ENCODE measurements around the gene MKLN1.

DNA sequence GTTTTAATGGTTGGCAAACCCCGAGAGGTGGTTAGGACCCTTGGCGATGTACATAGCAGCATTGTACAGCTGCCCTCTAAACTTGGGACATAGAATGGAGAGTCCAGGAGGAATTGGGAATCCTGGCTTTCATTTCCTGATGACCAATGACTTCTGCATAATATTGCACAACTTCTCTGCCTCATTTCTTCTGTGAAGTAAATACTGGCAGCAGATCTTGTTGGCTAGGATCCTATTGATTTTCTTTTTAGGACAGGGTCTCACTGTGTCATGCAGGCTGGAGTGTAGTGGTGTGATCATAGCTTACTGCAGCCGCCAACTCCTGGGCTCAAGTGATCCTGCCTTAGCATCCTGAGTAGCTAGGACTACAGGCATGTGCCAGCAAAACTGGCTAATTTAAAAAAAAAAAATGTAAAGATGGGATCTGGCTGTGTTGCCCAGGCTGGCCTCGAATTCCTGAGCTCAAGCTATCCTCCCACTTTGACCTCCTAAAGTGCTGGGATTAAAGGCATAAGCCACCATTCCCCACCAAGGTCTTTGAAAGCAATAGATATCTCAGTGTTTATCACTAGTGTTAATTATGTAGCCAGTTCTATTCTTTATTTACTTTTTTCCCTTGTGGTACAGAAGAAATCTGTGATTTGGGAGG lies 170.7 kb downstream of the MKLN1 start:
- TF ChIP-seq NFYB (IDR thresholded peaks at IDR 0.05; ENCODE audit: insufficient read depth, low read depth, low read length) (no peak), BHLHE40 (IDR thresholded peaks at IDR 0.05; ENCODE audit: borderline replicate concordance in 1 of 2, low read depth in 2 of 2, low read length in 1 of 2) (no peak), RCOR1 (conservative IDR thresholded peaks at IDR 0.05; ENCODE audit: low read depth, low read length) (no peak), HDAC2 (IDR thresholded peaks at IDR 0.05) (no peak), POLR2A (IDR thresholded peaks at IDR 0.05; ENCODE audit: low read depth, low read length) (no peak), EP300 (IDR thresholded peaks at IDR 0.05; ENCODE audit: borderline replicate concordance in 1 of 2, control insufficient read depth in 1 of 2, low read depth in 2 of 2, low read length in 2 of 2) (no peak), NFXL1 (IDR thresholded peaks at IDR 0.05; ENCODE audit: borderline replicate concordance) (no peak)
- TF ChIP-seq, protein P1, sequence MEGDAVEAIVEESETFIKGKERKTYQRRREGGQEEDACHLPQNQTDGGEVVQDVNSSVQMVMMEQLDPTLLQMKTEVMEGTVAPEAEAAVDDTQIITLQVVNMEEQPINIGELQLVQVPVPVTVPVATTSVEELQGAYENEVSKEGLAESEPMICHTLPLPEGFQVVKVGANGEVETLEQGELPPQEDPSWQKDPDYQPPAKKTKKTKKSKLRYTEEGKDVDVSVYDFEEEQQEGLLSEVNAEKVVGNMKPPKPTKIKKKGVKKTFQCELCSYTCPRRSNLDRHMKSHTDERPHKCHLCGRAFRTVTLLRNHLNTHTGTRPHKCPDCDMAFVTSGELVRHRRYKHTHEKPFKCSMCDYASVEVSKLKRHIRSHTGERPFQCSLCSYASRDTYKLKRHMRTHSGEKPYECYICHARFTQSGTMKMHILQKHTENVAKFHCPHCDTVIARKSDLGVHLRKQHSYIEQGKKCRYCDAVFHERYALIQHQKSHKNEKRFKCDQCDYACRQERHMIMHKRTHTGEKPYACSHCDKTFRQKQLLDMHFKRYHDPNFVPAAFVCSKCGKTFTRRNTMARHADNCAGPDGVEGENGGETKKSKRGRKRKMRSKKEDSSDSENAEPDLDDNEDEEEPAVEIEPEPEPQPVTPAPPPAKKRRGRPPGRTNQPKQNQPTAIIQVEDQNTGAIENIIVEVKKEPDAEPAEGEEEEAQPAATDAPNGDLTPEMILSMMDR (IDR thresholded peaks at IDR 0.05 in 2 of 3, conservative IDR thresholded peaks at IDR 0.05 in 1 of 3; ENCODE audit: control insufficient read depth in 2 of 3, extremely low read depth in 1 of 3, insufficient read depth in 1 of 3, low read depth in 3 of 3, low read length in 3 of 3), result no peak

All from GM12878 (cell line).